HG03175 (cell line): ENCODE data around the gene C10orf90.

ENCODE experiments used
- ATAC-seq: cut with Tn5 transposase; IDR thresholded peaks from one replicate; pipeline ENCODE4 v1.9.1; 2021; ENCODE audit warnings: mild to moderate bottlenecking, moderate library complexity; ENCODE audit not compliant: unreplicated experiment

Gene C10orf90

GRCh38 chr10:126375926-126376554, 294.5 kb downstream of the C10orf90 start:
- ATAC-seq: no peak

- no peak for ATAC-seq
Observed at GRCh38 chr10:126375299-126375698, 295.2 kb downstream of the C10orf90 start.
